ENCODE results near the gene SLC22A16.
"Not testable (repeated sequence)": the region's sequence is repeated elsewhere in the genome, so short reads cannot be mapped to it uniquely, and the experiment has no call there.

Gene SLC22A16

GRCh38 chr6:110509617-110510241, 33.3 kb upstream of the SLC22A16 start:
- H3K4me1 ChIP-seq (ENCODE audit: low read length): no peaks in the 10 kb centered on the region
- H3K79me2 ChIP-seq (ENCODE audit: low read length): no peaks in the 10 kb centered on the region
- H3K27me3 ChIP-seq (replicated peaks; ENCODE audit: insufficient read depth, low read length): no peaks in the 10 kb centered on the region
- no peaks in the 10 kb centered on the region for H3K9me2 ChIP-seq (replicated peaks; ENCODE audit: insufficient read depth, low read length)
- no peak for DNase-seq
- no peaks in the 10 kb centered on the region for H3K36me3 ChIP-seq (replicated peaks; ENCODE audit: insufficient read depth, low read length)
- H3K27ac ChIP-seq (ENCODE audit: low read length): no peak overlapping the region
- TF ChIP-seq EZH2phosphoT487 (IDR thresholded peaks at IDR 0.05; ENCODE audit: low read length): no peak
- TF ChIP-seq EZH2 (optimal IDR thresholded peaks at IDR 0.05; ENCODE audit: low read depth, low read length): no peak
- no peak for TF ChIP-seq CTCF (IDR thresholded peaks at IDR 0.05; ENCODE audit: low read length)
- H3F3A ChIP-seq (ENCODE audit: insufficient read depth, low read length): no peaks in the 10 kb centered on the region
- no peaks in the 10 kb centered on the region for H4K20me1 ChIP-seq (ENCODE audit: insufficient read depth, low read length)
- no peaks in the 10 kb centered on the region for H3K9me3 ChIP-seq (replicated peaks; ENCODE audit: insufficient read depth, low read length)
- no peak overlapping the region for H3K9ac ChIP-seq (ENCODE audit: low read length)
- H3K4me3 ChIP-seq (ENCODE audit: low read length): no peak overlapping the region
- H2AFZ ChIP-seq (ENCODE audit: low read length): no peak overlapping the region
- H3K4me2 ChIP-seq (ENCODE audit: low read depth, low read length): no peak overlapping the region

- H3K4me2 ChIP-seq (ENCODE audit: low read depth, low read length); H3K9ac ChIP-seq (ENCODE audit: low read length); H4K20me1 ChIP-seq (ENCODE audit: insufficient read depth, low read length); H3K4me3 ChIP-seq (ENCODE audit: low read length); H3K36me3 ChIP-seq (replicated peaks; ENCODE audit: insufficient read depth, low read length); DNase-seq; H3K27me3 ChIP-seq (replicated peaks; ENCODE audit: insufficient read depth, low read length); H3K79me2 ChIP-seq (ENCODE audit: low read length); H3K27ac ChIP-seq (ENCODE audit: low read length); H3K9me2 ChIP-seq (replicated peaks; ENCODE audit: insufficient read depth, low read length); H3K4me1 ChIP-seq (ENCODE audit: low read length); H3F3A ChIP-seq (ENCODE audit: insufficient read depth, low read length); H2AFZ ChIP-seq (ENCODE audit: low read length); H3K9me3 ChIP-seq (replicated peaks; ENCODE audit: insufficient read depth, low read length): not testable (repeated sequence)
Measured at GRCh38 chr6:110504891-110505290, 28.5 kb upstream of the SLC22A16 start.

GRCh38 chr6:110495949-110496348, 19.5 kb upstream of the SLC22A16 start:
- Histone ChIP-seq H3K9me2 (replicated peaks; ENCODE audit: insufficient read depth, low read length) (no peaks in the 10 kb centered on the region), H2AFZ (ENCODE audit: low read length) (no peak overlapping the region), H3K27ac (ENCODE audit: low read length) (no peak overlapping the region), H3K4me3 (ENCODE audit: low read length) (no peak overlapping the region), H4K20me1 (ENCODE audit: insufficient read depth, low read length) (no peaks in the 10 kb centered on the region), H3K9ac (ENCODE audit: low read length) (no peak overlapping the region), H3F3A (ENCODE audit: insufficient read depth, low read length) (no peaks in the 10 kb centered on the region), H3K9me3 (replicated peaks; ENCODE audit: insufficient read depth, low read length) (no peaks in the 10 kb centered on the region), H3K4me1 (ENCODE audit: low read length) (no peaks in the 10 kb centered on the region), H3K36me3 (replicated peaks; ENCODE audit: insufficient read depth, low read length) (no peaks in the 10 kb centered on the region), H3K27me3 (replicated peaks; ENCODE audit: insufficient read depth, low read length) (no peaks in the 10 kb centered on the region), H3K79me2 (ENCODE audit: low read length) (no peaks in the 10 kb centered on the region), H3K4me2 (ENCODE audit: low read depth, low read length) (no peak overlapping the region)
- TF ChIP-seq CTCF (IDR thresholded peaks at IDR 0.05; ENCODE audit: low read length) (no peak), EZH2 (optimal IDR thresholded peaks at IDR 0.05; ENCODE audit: low read depth, low read length) (no peak), EZH2phosphoT487 (IDR thresholded peaks at IDR 0.05; ENCODE audit: low read length) (no peak)
- DNase-seq: no peak

- TF ChIP-seq EZH2 (optimal IDR thresholded peaks at IDR 0.05; ENCODE audit: low read depth, low read length) (no peak), CTCF (IDR thresholded peaks at IDR 0.05; ENCODE audit: low read length) (no peak), EZH2phosphoT487 (IDR thresholded peaks at IDR 0.05; ENCODE audit: low read length) (no peak)
- Histone ChIP-seq H3K4me2 (ENCODE audit: low read depth, low read length) (no peak overlapping the region), H3K36me3 (replicated peaks; ENCODE audit: insufficient read depth, low read length) (no peaks in the 10 kb centered on the region), H3K9me2 (replicated peaks; ENCODE audit: insufficient read depth, low read length) (no peaks in the 10 kb centered on the region), H4K20me1 (ENCODE audit: insufficient read depth, low read length) (no peaks in the 10 kb centered on the region), H3K9ac (ENCODE audit: low read length) (no peak overlapping the region), H3K4me1 (ENCODE audit: low read length) (no peaks in the 10 kb centered on the region), H3K27ac (ENCODE audit: low read length) (no peak overlapping the region), H3K27me3 (replicated peaks; ENCODE audit: insufficient read depth, low read length) (no peaks in the 10 kb centered on the region), H3K4me3 (ENCODE audit: low read length) (no peak overlapping the region), H3K9me3 (replicated peaks; ENCODE audit: insufficient read depth, low read length) (no peaks in the 10 kb centered on the region), H3K79me2 (ENCODE audit: low read length) (no peaks in the 10 kb centered on the region), H3F3A (ENCODE audit: insufficient read depth, low read length) (no peaks in the 10 kb centered on the region), H2AFZ (ENCODE audit: low read length) (no peak overlapping the region)
- DNase-seq: no peak
Measured at GRCh38 chr6:110493253-110493800, 16.9 kb upstream of the SLC22A16 start.
